Endothelial cell of umbilical vein (primary cell): ENCODE data around the gene TRPM5. TPM values are rescaled to one million over a fixed set of nuclear protein-coding genes. Genes with fewer than 3 reads are reported as not detected.

ENCODE experiments used
- BruUV-seq: library from RNA; stranded (reverse); fragments of 400-500 nt; replicated peaks from 2 replicates; lab custom pipeline; 2021; lab: Mats Ljungman, UMichigan
- CTCF ChIA-PET: fragments of 300-600, 350-600 bp; sonication (Branson Sonifier 250); formaldehyde crosslinking; loops from one replicate; lab custom pipeline; 2021; ENCODE audit warnings: antibody characterized with exemption, inconsistent platforms; lab: Charles Lee
- POLR2A ChIA-PET: fragments of 300-600, 350-600 bp; sonication (Branson Sonifier 250); formaldehyde crosslinking; loops from one replicate; lab custom pipeline; 2021; ENCODE audit warnings: antibody characterized with exemption, inconsistent platforms; lab: Charles Lee
- DNase-seq: peaks from one replicate; pipeline ENCODE4 v3.0.0-alpha.2; 2011; ENCODE audit warnings: low read depth, low spot score
- FAIRE-seq: peaks from 2 replicates; lab custom pipeline; 2011; peaks lifted over from hg19 to GRCh38; lab: Jason Lieb, UNC
- H2AFZ ChIP-seq: 2 replicates; pipeline ENCODE4 v1.6.0; 2012; ENCODE audit warnings: low read depth, low read length, control low read depth, inconsistent platforms
- H3K27ac ChIP-seq: 2 replicates; pipeline ENCODE4 v1.5.1; 2011; ENCODE audit warnings: low read depth, mild to moderate bottlenecking, control low read depth, low read length, moderate library complexity; ENCODE audit not compliant: insufficient read depth
- H3K27me3 ChIP-seq, 2 experiments: 2 replicates each; pipeline versions ENCODE4 v1.6.0 to v1.6.1; 2011; ENCODE audit warnings: low read length in 2 of 2, mixed read lengths in 1 of 2; ENCODE audit not compliant: control insufficient read depth in 2 of 2, insufficient read depth in 2 of 2
- H3K36me3 ChIP-seq, 2 experiments: 2 replicates in 1 of 2; 3 replicates in 1 of 2; pipeline ENCODE4 v1.5.1; 2011; ENCODE audit warnings: low read length in 2 of 2, mild to moderate bottlenecking in 1 of 2, moderate library complexity in 1 of 2; ENCODE audit not compliant: control insufficient read depth in 2 of 2, insufficient read depth in 2 of 2; ENCODE audit errors: extremely low read depth in 1 of 2
- H3K4me1 ChIP-seq: 3 replicates; pipeline ENCODE4 v1.5.1; 2011; ENCODE audit warnings: mild to moderate bottlenecking, low read length; ENCODE audit not compliant: control insufficient read depth, insufficient read depth; ENCODE audit errors: extremely low read depth
- H3K4me2 ChIP-seq: 2 replicates; pipeline ENCODE4 v1.6.1; 2011; ENCODE audit warnings: low read length, control low read depth, mixed read lengths; ENCODE audit not compliant: insufficient read depth
- H3K4me3 ChIP-seq, 3 experiments: fragments of 200-600 bp in 1 of 3; sonication (generic), shearing (Covaris generic) in 1 of 3; replicated peaks in 1 of 3; 2 replicates each; pipeline ENCODE4 v1.5.1; 2011 to 2016; ENCODE audit warnings: control low read depth in 3 of 3, low read length in 3 of 3, mild to moderate bottlenecking in 2 of 3, inconsistent platforms in 1 of 3, low read depth in 1 of 3, moderate library complexity in 1 of 3; ENCODE audit not compliant: insufficient read depth in 1 of 3
- H3K79me2 ChIP-seq: 2 replicates; pipeline ENCODE4 v1.6.0; 2012; ENCODE audit warnings: low read length, inconsistent platforms; ENCODE audit not compliant: control insufficient read depth, insufficient read depth
- H3K9ac ChIP-seq: replicated peaks from 2 replicates; pipeline ENCODE3; 2011; ENCODE audit warnings: low read length, control low read depth; ENCODE audit not compliant: insufficient read depth; ENCODE audit errors: extremely low read depth
- H3K9me1 ChIP-seq: replicated peaks from 3 replicates; pipeline ENCODE4 v1.6.0; 2011; ENCODE audit warnings: mild to moderate bottlenecking, low read length; ENCODE audit not compliant: control insufficient read depth, insufficient read depth; ENCODE audit errors: extremely low read depth
- H3K9me3 ChIP-seq: replicated peaks from 2 replicates; pipeline ENCODE4 v1.5.1; 2012; ENCODE audit warnings: low read length, inconsistent platforms; ENCODE audit not compliant: control insufficient read depth, insufficient read depth
- H4K20me1 ChIP-seq: replicated peaks from 2 replicates; pipeline ENCODE3; 2011; ENCODE audit warnings: mild to moderate bottlenecking, low read length; ENCODE audit not compliant: control insufficient read depth, insufficient read depth; ENCODE audit errors: extremely low read depth
- EZH2 ChIP-seq: IDR thresholded peaks from 2 replicates; pipeline ENCODE4 v1.6.1; 2012; ENCODE audit warnings: borderline replicate concordance, low read depth, mild to moderate bottlenecking, moderate library complexity, low read length, inconsistent platforms; ENCODE audit not compliant: severe bottlenecking
- FOS ChIP-seq: IDR thresholded peaks from 2 replicates; pipeline ENCODE4 v1.6.1; 2011; ENCODE audit warnings: mild to moderate bottlenecking, low read length, moderate library complexity, borderline replicate concordance; ENCODE audit not compliant: insufficient read depth
- GATA2 ChIP-seq: IDR thresholded peaks from 2 replicates; pipeline ENCODE4 v1.7.0; 2011; ENCODE audit warnings: low read depth, mild to moderate bottlenecking, moderate library complexity, mixed read lengths, low read length; ENCODE audit not compliant: insufficient read length, insufficient read depth
- JUN ChIP-seq: IDR thresholded peaks from 2 replicates; pipeline ENCODE4 v1.6.1; 2011; ENCODE audit warnings: borderline replicate concordance, low read depth; ENCODE audit not compliant: insufficient read length, insufficient read depth
- MYC ChIP-seq: IDR thresholded peaks from one replicate; pipeline ENCODE4 v1.6.1; 2011; ENCODE audit warnings: mild to moderate bottlenecking, low read depth, low read length
- POLR2A ChIP-seq: IDR thresholded peaks from 2 replicates; pipeline ENCODE4 v1.6.1; 2012; ENCODE audit warnings: low read depth, mild to moderate bottlenecking, control low read depth, low read length
- POLR2AphosphoS5 ChIP-seq: IDR thresholded peaks from 2 replicates; pipeline ENCODE4 v1.6.1; 2012; ENCODE audit warnings: low read depth, mild to moderate bottlenecking, control low read depth, low read length, moderate library complexity; ENCODE audit not compliant: insufficient read depth
- dilution Hi-C: fragments of 300-500 bp; cut with MboI; formaldehyde crosslinking; loops from one replicate; pipeline ENCODE4 v1.15.0; 2019; ENCODE audit warnings: low sequenced_read_pairs; ENCODE audit not compliant: extremely low pct_ligation_motif_present
- intact Hi-C: fragments of 100-400 bp; cut with micrococcal nuclease; formaldehyde crosslinking; loops from one replicate; pipeline ENCODE4 v1.10.0; 2022
- polyA plus RNA-seq, 4 experiments: library from polyadenylated mRNA; depleted of rRNA in 3 of 4; stranded (reverse) in 3 of 4; unstranded in 1 of 4; fragments of >200 nt; gene quantifications; 2 replicates each; pipeline versions ENCODE4 v1.2.1 to v1.2.3, GENCODE V29; 2011 to 2012; ENCODE audit warnings: missing spikeins in 1 of 4
- total RNA-seq: library from RNA; stranded (reverse); gene quantifications from 2 replicates; pipeline ENCODE4 v1.2.3, GENCODE V29; 2021
- TF ChIP-seq, protein P1 (sequence below), 2 donors: IDR thresholded peaks; 1 replicate in 1 of 2; 2 replicates in 1 of 2; pipeline ENCODE4 v1.5.1; 2011; ENCODE audit warnings: low read length in 2 of 2, mild to moderate bottlenecking in 2 of 2, moderate library complexity in 2 of 2, control low read depth in 1 of 2, inconsistent platforms in 1 of 2, low read depth in 1 of 2; ENCODE audit not compliant: insufficient read depth in 1 of 2; ENCODE audit errors: extremely low read depth in 1 of 2
- TF ChIP-seq, protein P2 (sequence below): IDR thresholded peaks from 2 replicates; pipeline ENCODE4 v1.6.1; 2011; ENCODE audit not compliant: insufficient read depth, insufficient read length

Gene TRPM5
- total and polyA plus RNA-seq, 2 donors (not counting 3 experiments of a cell fraction or from before 2014, with no cell fraction given) = not detected

DNA sequence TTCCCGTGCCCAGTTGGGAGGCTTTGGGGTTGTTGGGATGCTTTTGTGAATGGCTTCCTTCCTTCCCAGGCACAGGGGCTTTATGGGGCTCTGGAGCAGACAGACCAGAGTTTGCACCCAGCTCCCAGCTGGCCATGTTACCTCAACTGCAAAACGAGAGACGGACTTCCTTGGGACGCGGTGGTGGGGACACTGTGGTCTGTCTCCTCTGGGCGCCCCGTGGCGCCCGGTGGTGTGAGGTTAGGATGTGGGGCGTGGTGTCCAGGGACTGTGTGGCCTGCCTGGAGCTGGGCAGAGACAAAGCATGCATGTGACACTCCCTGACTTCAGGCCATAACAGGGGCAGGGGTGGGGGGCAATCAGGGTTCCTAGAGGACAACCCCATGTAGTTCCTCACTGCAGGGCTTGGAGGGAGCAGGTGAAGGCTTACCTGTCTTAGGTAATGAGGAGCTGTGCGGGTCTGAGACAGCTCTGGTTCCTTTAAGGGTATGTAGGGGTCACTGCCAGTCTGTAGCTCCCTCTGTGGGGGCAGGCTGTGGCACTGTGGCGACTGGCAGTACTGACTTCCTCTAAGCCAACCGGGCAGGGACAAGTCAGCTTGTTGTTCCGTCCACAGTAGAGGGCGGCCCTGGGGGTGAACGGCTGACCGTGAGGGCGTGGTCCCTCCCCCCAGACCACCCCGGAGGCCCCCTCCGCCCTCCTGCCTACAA is 14.9 kb upstream of the TRPM5 start:
- DNase-seq = no peak
- Histone ChIP-seq H3K9me1 (no peaks in the 10 kb centered on the region), H3K4me2 (no peak overlapping the region), H2AFZ (no peak overlapping the region), H3K4me3 (no peak overlapping the region), H3K27me3 (no peaks in the 10 kb centered on the region), H3K27ac (no peak overlapping the region), H3K79me2 (no peaks in the 10 kb centered on the region), H3K9me3 (no peaks in the 10 kb centered on the region), H4K20me1 (no peaks in the 10 kb centered on the region), H3K4me1 (no peaks in the 10 kb centered on the region), H3K9ac (no peak overlapping the region), H3K36me3 (no peaks in the 10 kb centered on the region)
- no TSS peak for BruUV-seq
- no peak for TF ChIP-seq FOS
- TF ChIP-seq EZH2 = no peak
- no peak for TF ChIP-seq GATA2
- TF ChIP-seq, protein P1, sequence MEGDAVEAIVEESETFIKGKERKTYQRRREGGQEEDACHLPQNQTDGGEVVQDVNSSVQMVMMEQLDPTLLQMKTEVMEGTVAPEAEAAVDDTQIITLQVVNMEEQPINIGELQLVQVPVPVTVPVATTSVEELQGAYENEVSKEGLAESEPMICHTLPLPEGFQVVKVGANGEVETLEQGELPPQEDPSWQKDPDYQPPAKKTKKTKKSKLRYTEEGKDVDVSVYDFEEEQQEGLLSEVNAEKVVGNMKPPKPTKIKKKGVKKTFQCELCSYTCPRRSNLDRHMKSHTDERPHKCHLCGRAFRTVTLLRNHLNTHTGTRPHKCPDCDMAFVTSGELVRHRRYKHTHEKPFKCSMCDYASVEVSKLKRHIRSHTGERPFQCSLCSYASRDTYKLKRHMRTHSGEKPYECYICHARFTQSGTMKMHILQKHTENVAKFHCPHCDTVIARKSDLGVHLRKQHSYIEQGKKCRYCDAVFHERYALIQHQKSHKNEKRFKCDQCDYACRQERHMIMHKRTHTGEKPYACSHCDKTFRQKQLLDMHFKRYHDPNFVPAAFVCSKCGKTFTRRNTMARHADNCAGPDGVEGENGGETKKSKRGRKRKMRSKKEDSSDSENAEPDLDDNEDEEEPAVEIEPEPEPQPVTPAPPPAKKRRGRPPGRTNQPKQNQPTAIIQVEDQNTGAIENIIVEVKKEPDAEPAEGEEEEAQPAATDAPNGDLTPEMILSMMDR (IDR thresholded peaks at IDR 0.05; ENCODE audit: extremely low read depth in 1 of 2, insufficient read depth in 1 of 2, low read depth in 1 of 2, low read length in 2 of 2) = no peak
- TF ChIP-seq POLR2AphosphoS5 = no peak
- TF ChIP-seq, protein P2, sequence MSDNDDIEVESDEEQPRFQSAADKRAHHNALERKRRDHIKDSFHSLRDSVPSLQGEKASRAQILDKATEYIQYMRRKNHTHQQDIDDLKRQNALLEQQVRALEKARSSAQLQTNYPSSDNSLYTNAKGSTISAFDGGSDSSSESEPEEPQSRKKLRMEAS = no peak
- no peak for TF ChIP-seq MYC
- no peak for TF ChIP-seq POLR2A
- TF ChIP-seq JUN = no peak
- CTCF ChIA-PET = no interaction called here
- intact Hi-C loops = loop anchor here (1.0 kb wide), 1 partner anchor 23 kb away; no protein-coding TSS in a partner anchor
- dilution Hi-C loops = no loop called here
- no peak for FAIRE-seq
- POLR2A ChIA-PET = no interaction called here
